NT2/D1 (cell line): ENCODE measurements around the gene C1S.

Experiments
- YY1 ChIP-seq: IDR thresholded peaks from 2 replicates; pipeline ENCODE4 v1.6.1; 2011; ENCODE audit not compliant: insufficient read length, insufficient read depth
- ZNF274 ChIP-seq: IDR thresholded peaks from 2 replicates; pipeline ENCODE4 v1.6.1; 2011; ENCODE audit warnings: mild to moderate bottlenecking, low read depth, low read length

GRCh38 chr12:7019043-7019569, 41.4 kb upstream of the C1S start:
- TF ChIP-seq ZNF274: no peak
- no peak for TF ChIP-seq YY1
